K562 (cell line): ENCODE data around the gene TXNRD2. TPM values are rescaled to one million over a fixed set of nuclear protein-coding genes. Genes with fewer than 3 reads are reported as not detected.
A peak's percentile ranks its signal among the peaks of the same experiment; 100 is the strongest.

Source experiments
- AFF4 ChIP-seq: sonication (generic); formaldehyde crosslinking; IDR thresholded peaks from 2 replicates; pipeline ENCODE4 v1.8.0; 2023; ENCODE audit warnings: mild to moderate bottlenecking, missing genetic modification reagents
- ARID3B ChIP-seq: fragments of 250-450 bp; sonication (Bioruptor Pico); IDR thresholded peaks from 2 replicates; pipeline ENCODE4 v1.4.0; 2020; ENCODE audit warnings: borderline replicate concordance
- CSDE1 ChIP-seq, 2 experiments: fragments of 450-650 bp; IDR thresholded peaks; 2 replicates each; pipeline ENCODE4 v1.6.1; 2016; ENCODE audit warnings: mild to moderate bottlenecking in 1 of 2
- DPF2 ChIP-seq: fragments of 450-650 bp; IDR thresholded peaks from 2 replicates; pipeline ENCODE4 v1.6.1; 2016
- EP300 ChIP-seq: IDR thresholded peaks from 2 replicates; pipeline ENCODE4 v1.6.1; 2012; ENCODE audit warnings: low read length, improper control_type of control experiment
- ESRRB ChIP-seq: fragments of 250-450 bp; sonication (Bioruptor Pico); IDR thresholded peaks from 2 replicates; pipeline ENCODE4 v1.5.0; 2020; ENCODE audit warnings: mild to moderate bottlenecking, moderate library complexity, borderline replicate concordance
- FOXJ3 ChIP-seq: sonication (generic); formaldehyde crosslinking; IDR thresholded peaks from 2 replicates; pipeline ENCODE4 v1.4.0; 2020; ENCODE audit warnings: mild to moderate bottlenecking, missing genetic modification reagents
- GABPB2 ChIP-seq: fragments of 250-450 bp; sonication (Bioruptor Pico); conservative IDR thresholded peaks from 2 replicates; pipeline ENCODE4 v1.5.1; 2021; ENCODE audit warnings: mild to moderate bottlenecking
- HDAC1 ChIP-seq, 2 experiments: fragments of 450-650 bp; IDR thresholded peaks; 2 replicates each; pipeline ENCODE4 v1.6.1; 2016 to 2017; ENCODE audit warnings: inconsistent platforms in 1 of 2, mild to moderate bottlenecking in 1 of 2, moderate library complexity in 1 of 2
- ILF3 ChIP-seq: fragments of 450-650 bp; IDR thresholded peaks from 2 replicates; pipeline ENCODE4 v1.6.1; 2018; ENCODE audit warnings: antibody characterized with exemption, mild to moderate bottlenecking, moderate library complexity, borderline replicate concordance
- ILK ChIP-seq: fragments of 450-650 bp; IDR thresholded peaks from 2 replicates; pipeline ENCODE4 v1.6.1; 2016; ENCODE audit warnings: missing genetic modification characterization, low read depth, mild to moderate bottlenecking, missing compliant biosample characterization, moderate library complexity, borderline replicate concordance
- LCOR ChIP-seq: sonication (generic); formaldehyde crosslinking; IDR thresholded peaks from 2 replicates; pipeline ENCODE4 v1.8.0; 2022; ENCODE audit warnings: mild to moderate bottlenecking, missing genetic modification reagents
- NFIC ChIP-seq: fragments of 450-650 bp; IDR thresholded peaks from 2 replicates; pipeline ENCODE4 v1.6.1; 2017; ENCODE audit warnings: mild to moderate bottlenecking, inconsistent platforms
- NFRKB ChIP-seq: fragments of 450-650 bp; IDR thresholded peaks from 2 replicates; pipeline ENCODE4 v1.6.1; 2016; ENCODE audit warnings: low read depth
- POLR2B ChIP-seq: fragments of 450-650 bp; IDR thresholded peaks from 2 replicates; pipeline ENCODE4 v1.6.1; 2018; ENCODE audit warnings: low read depth; ENCODE audit not compliant: partially characterized antibody
- SMAD3 ChIP-seq: fragments of 450-650 bp; formaldehyde crosslinking; conservative IDR thresholded peaks from 2 replicates; pipeline ENCODE4 v1.4.0; 2020; ENCODE audit warnings: mild to moderate bottlenecking
- STAT5A ChIP-seq: IDR thresholded peaks from 2 replicates; pipeline ENCODE4 v1.6.1; 2012; ENCODE audit warnings: low read length, inconsistent platforms, borderline replicate concordance
- TRIM28 ChIP-seq: fragments of 450-650 bp; IDR thresholded peaks from 2 replicates; pipeline ENCODE4 v1.6.1; 2017
- WHSC1 ChIP-seq: IDR thresholded peaks from one replicate; pipeline ENCODE4 v1.6.1; 2012; ENCODE audit warnings: low read length, control low read depth, inconsistent platforms
- polyA plus RNA-seq, 8 experiments: library from polyadenylated mRNA; depleted of rRNA in 4 of 8; stranded (reverse) in 5 of 8; unstranded in 3 of 8; fragments of >200 nt; fragmentation: Nextera tagmentation in 2 of 8; fragmentation: Illumina TruSeq in 1 of 8; extraction: Ambion mirVana in 2 of 8; extraction: Trizol in 1 of 8; gene quantifications; 2 replicates each; pipeline versions ENCODE4 v1.2.1 to v1.2.3, GENCODE V29; 2011 to 2014; ENCODE audit warnings: inconsistent platforms in 1 of 8, missing spikeins in 1 of 8
- total RNA-seq, 7 experiments: library from RNA; depleted of rRNA in 6 of 7; stranded (reverse); fragments of >200 nt in 6 of 7; fragmentation: Illumina TruSeq in 2 of 7; extraction: Trizol in 2 of 7; gene quantifications; 2 replicates each; pipeline versions ENCODE4 v1.2.1 to v1.2.3, GENCODE V29; 2011 to 2021; ENCODE audit warnings: low replicate concordance in 1 of 7

TXNRD2 gene
- total and polyA plus RNA-seq, 9 of the 15 experiments (the other 6 are each of a cell fraction or from before 2014, with no cell fraction given) = 3.3 to 80.2 (median 49.4) TPM

- TF ChIP-seq AFF4 (no peak), STAT5A (no peak), ESRRB (CRISPR knock-in tag) (no peak), ILF3 (no peak), CSDE1 (IDR thresholded peaks at IDR 0.05) (no peak), POLR2B (no peak), EP300 (no peak), SMAD3 (no peak), ILK (tag) (no peak), NFRKB (no peak), ARID3B (CRISPR knock-in tag) (peak; percentile 73; the same call in 1 of the 2 replicates), HDAC1 (IDR thresholded peaks at IDR 0.05) (no peak), WHSC1 (peak; percentile 97), GABPB2 (CRISPR knock-in tag) (no peak), TRIM28 (no peak), LCOR (CRISPR knock-in tag) (no peak), FOXJ3 (CRISPR knock-in tag) (no peak), DPF2 (no peak), NFIC (no peak)
- TF ChIP-seq, all 486 proteins: peak for 14
These were observed 24.1 kb downstream of the TXNRD2 start (continued) for GRCh38 chr22:19917389-19918138.
